ENCODE results near the gene DENND2D.

The DENND2D gene

GRCh38 chr1:111203681-111204200 is 3.3 kb upstream of the DENND2D start:
- TF ChIP-seq CTCF (conservative IDR thresholded peaks at IDR 0.05; ENCODE audit: control insufficient read depth, insufficient read depth, low read depth, low read length) = no peak
- peak; percentile 41 for DNase-seq (ENCODE audit: low read depth)

GRCh38 chr1:111202707-111203623 is 2.5 kb upstream of the DENND2D start:
- no peak for DNase-seq (ENCODE audit: low read depth)
- TF ChIP-seq CTCF (conservative IDR thresholded peaks at IDR 0.05; ENCODE audit: control insufficient read depth, insufficient read depth, low read depth, low read length) = no peak
- H3K4me3 ChIP-seq (ENCODE audit: control insufficient read depth, low read depth, low read length) = no peak overlapping the region

More at GRCh38 chr1:111203681-111204200, 3.3 kb upstream of the DENND2D start:
- H3K4me3 ChIP-seq (ENCODE audit: control insufficient read depth, low read depth, low read length) = peak overlapping the region; percentile 37

GRCh38 chr1:111202366-111202706 is 1.9 kb upstream of the DENND2D start:
- no peak overlapping the region for H3K4me3 ChIP-seq (ENCODE audit: control insufficient read depth, low read depth, low read length)
- TF ChIP-seq CTCF (conservative IDR thresholded peaks at IDR 0.05; ENCODE audit: control insufficient read depth, insufficient read depth, low read depth, low read length) = no peak
- DNase-seq (ENCODE audit: low read depth) = no peak

- DNase-seq (ENCODE audit: low read depth) = no peak
- no peak for TF ChIP-seq CTCF (conservative IDR thresholded peaks at IDR 0.05; ENCODE audit: control insufficient read depth, insufficient read depth, low read depth, low read length)
- no peak overlapping the region for H3K4me3 ChIP-seq (ENCODE audit: control insufficient read depth, low read depth, low read length)
Observed at GRCh38 chr1:111201275-111202090, 1.0 kb upstream of the DENND2D start.

GRCh38 chr1:111200802-111201161 is 336 bp upstream of the DENND2D start:
- no peak for DNase-seq (ENCODE audit: low read depth)
- no peak overlapping the region for H3K4me3 ChIP-seq (ENCODE audit: control insufficient read depth, low read depth, low read length)
- no peak for TF ChIP-seq CTCF (conservative IDR thresholded peaks at IDR 0.05; ENCODE audit: control insufficient read depth, insufficient read depth, low read depth, low read length)

- TF ChIP-seq CTCF (conservative IDR thresholded peaks at IDR 0.05; ENCODE audit: control insufficient read depth, insufficient read depth, low read depth, low read length) = no peak
- no peak overlapping the region for H3K4me3 ChIP-seq (ENCODE audit: control insufficient read depth, low read depth, low read length)
- no peak for DNase-seq (ENCODE audit: low read depth)
Observed at GRCh38 chr1:111199329-111199728, 1.1 kb downstream of the DENND2D start.

Measured in fibroblast of mammary gland (primary cell).